K562 (cell line): ENCODE results near the gene GIMAP8. TPM values are rescaled to one million over a fixed set of nuclear protein-coding genes. Genes with fewer than 3 reads are reported as not detected.

Experiments used
- BRCA1 ChIP-seq, 2 experiments: fragments of 450-650 bp in 1 of 2; sonication (generic) in 1 of 2; formaldehyde crosslinking in 1 of 2; IDR thresholded peaks; 2 replicates each; pipeline versions ENCODE4 v1.5.0 to v1.6.1; 2017 to 2020; ENCODE audit warnings: mild to moderate bottlenecking in 1 of 2, missing genetic modification reagents in 1 of 2
- C11orf30 ChIP-seq: fragments of 450-650 bp; IDR thresholded peaks from 2 replicates; pipeline ENCODE4 v1.6.1; 2016; ENCODE audit warnings: low read depth, mild to moderate bottlenecking
- CBX3 ChIP-seq, 2 experiments: IDR thresholded peaks; 1 replicate in 1 of 2; 2 replicates in 1 of 2; pipeline ENCODE4 v1.6.1; 2012; ENCODE audit warnings: inconsistent platforms in 2 of 2, low read length in 2 of 2, borderline replicate concordance in 1 of 2, control low read depth in 1 of 2
- HIVEP1 ChIP-seq: fragments of 250-450 bp; sonication (Bioruptor Pico); IDR thresholded peaks from 2 replicates; pipeline ENCODE4 v1.4.0; 2020; ENCODE audit warnings: mild to moderate bottlenecking
- HNRNPUL1 ChIP-seq: fragments of 200-400 bp; formaldehyde crosslinking; IDR thresholded peaks from 2 replicates; pipeline ENCODE4 v1.6.1; 2017; ENCODE audit warnings: low read length
- MAZ ChIP-seq, 2 experiments: fragments of 450-650 bp in 1 of 2; sonication (generic) in 1 of 2; formaldehyde crosslinking; IDR thresholded peaks in 1 of 2; conservative IDR thresholded peaks in 1 of 2; 2 replicates each; pipeline versions ENCODE4 v1.4.0 to v1.5.0; 2020; ENCODE audit warnings: mild to moderate bottlenecking in 1 of 2, missing genetic modification reagents in 1 of 2
- SMAD2 ChIP-seq: fragments of 150-350 bp; IDR thresholded peaks from 2 replicates; pipeline ENCODE4 v1.6.1; 2014; ENCODE audit warnings: low read depth, mild to moderate bottlenecking, low read length
- ZBTB8A ChIP-seq: fragments of 450-650 bp; IDR thresholded peaks from 2 replicates; pipeline ENCODE4 v1.6.1; 2018; ENCODE audit warnings: mild to moderate bottlenecking, moderate library complexity; ENCODE audit not compliant: partially characterized antibody
- ZNF311 ChIP-seq: fragments of 250-450 bp; sonication (Bioruptor Pico); IDR thresholded peaks from 2 replicates; pipeline ENCODE4 v1.4.0; 2020; ENCODE audit warnings: mild to moderate bottlenecking, moderate library complexity
- polyA plus RNA-seq, 8 experiments: library from polyadenylated mRNA; depleted of rRNA in 4 of 8; stranded (reverse) in 5 of 8; unstranded in 3 of 8; fragments of >200 nt; fragmentation: Nextera tagmentation in 2 of 8; fragmentation: Illumina TruSeq in 1 of 8; extraction: Ambion mirVana in 2 of 8; extraction: Trizol in 1 of 8; gene quantifications; 2 replicates each; pipeline versions ENCODE4 v1.2.1 to v1.2.3, GENCODE V29; 2011 to 2014; ENCODE audit warnings: inconsistent platforms in 1 of 8, missing spikeins in 1 of 8
- total RNA-seq, 7 experiments: library from RNA; depleted of rRNA in 6 of 7; stranded (reverse); fragments of >200 nt in 6 of 7; fragmentation: Illumina TruSeq in 2 of 7; extraction: Trizol in 2 of 7; gene quantifications; 2 replicates each; pipeline versions ENCODE4 v1.2.1 to v1.2.3, GENCODE V29; 2011 to 2021; ENCODE audit warnings: low replicate concordance in 1 of 7
- TF ChIP-seq, protein P1 (sequence below): sonication (generic); formaldehyde crosslinking; IDR thresholded peaks from 2 replicates; pipeline ENCODE4 v1.8.1; 2022; ENCODE audit warnings: missing genetic modification reagents
- TF ChIP-seq, protein P2 (sequence below): fragments of 450-650 bp; formaldehyde crosslinking; IDR thresholded peaks from 2 replicates; pipeline ENCODE4 v1.4.0; 2020; ENCODE audit warnings: mild to moderate bottlenecking, moderate library complexity
- TF ChIP-seq, protein P3 (sequence below): sonication (generic); formaldehyde crosslinking; IDR thresholded peaks from 2 replicates; pipeline ENCODE4 v1.8.0; 2023; ENCODE audit warnings: missing genetic modification reagents, mild to moderate bottlenecking, borderline replicate concordance
- TF ChIP-seq, protein P4 (sequence below): fragments of 250-450 bp; sonication (Bioruptor Pico); IDR thresholded peaks from 2 replicates; pipeline ENCODE4 v1.9.0; 2021; ENCODE audit warnings: mild to moderate bottlenecking

The GIMAP8 gene
- total and polyA plus RNA-seq, 9 of the 15 experiments (the other 6 are each of a cell fraction or from before 2014, with no cell fraction given) = not detected

DNA sequence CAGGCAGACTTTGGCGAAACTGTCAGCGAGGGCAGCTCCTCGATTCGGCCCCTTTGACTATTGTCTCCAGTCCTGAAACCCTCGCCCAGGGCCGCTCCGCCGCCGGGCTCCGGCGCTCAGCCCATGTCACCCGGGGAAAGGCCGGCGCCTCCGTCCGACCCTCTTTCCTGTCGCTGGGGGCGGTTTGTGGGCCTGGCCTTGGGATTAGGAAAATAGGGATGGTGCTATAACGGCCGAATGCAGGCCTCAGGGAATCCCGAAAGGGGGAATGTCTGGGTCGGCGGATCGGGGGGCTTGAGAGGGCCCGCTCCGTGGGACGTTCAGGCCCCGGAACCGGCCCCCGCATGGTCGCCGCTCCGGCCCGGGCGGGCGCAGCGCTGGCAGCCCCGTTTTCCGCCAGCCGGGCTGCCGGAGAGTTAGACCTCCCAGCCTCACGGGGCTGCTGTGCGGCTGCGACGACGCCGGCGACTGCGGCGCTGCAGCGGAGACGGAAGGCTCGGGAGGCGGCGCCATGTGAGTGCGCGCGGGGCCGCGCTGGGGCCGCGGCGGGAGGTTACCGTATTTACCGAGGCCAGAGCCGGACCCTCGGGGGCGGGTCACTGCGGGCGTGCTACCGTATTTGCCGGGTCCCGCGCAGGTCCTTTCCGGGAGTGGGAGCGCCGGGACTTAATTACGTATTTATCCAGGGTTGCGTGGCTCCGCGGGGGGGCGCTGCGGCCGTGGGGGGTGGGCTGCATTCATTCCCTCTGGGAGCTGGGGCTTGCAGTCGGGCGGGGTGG, 45.4 kb upstream of the GIMAP8 start (continued):
- TF ChIP-seq, protein P1, sequence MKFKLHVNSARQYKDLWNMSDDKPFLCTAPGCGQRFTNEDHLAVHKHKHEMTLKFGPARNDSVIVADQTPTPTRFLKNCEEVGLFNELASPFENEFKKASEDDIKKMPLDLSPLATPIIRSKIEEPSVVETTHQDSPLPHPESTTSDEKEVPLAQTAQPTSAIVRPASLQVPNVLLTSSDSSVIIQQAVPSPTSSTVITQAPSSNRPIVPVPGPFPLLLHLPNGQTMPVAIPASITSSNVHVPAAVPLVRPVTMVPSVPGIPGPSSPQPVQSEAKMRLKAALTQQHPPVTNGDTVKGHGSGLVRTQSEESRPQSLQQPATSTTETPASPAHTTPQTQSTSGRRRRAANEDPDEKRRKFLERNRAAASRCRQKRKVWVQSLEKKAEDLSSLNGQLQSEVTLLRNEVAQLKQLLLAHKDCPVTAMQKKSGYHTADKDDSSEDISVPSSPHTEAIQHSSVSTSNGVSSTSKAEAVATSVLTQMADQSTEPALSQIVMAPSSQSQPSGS (CRISPR knock-in tag) = no peak
- TF ChIP-seq CBX3 (IDR thresholded peaks at IDR 0.05; ENCODE audit: borderline replicate concordance in 1 of 2, low read length in 2 of 2) = peak in 1 of 2 experiments; percentile 87; a peak in 2 of 3 replicates
- TF ChIP-seq, protein P2, sequence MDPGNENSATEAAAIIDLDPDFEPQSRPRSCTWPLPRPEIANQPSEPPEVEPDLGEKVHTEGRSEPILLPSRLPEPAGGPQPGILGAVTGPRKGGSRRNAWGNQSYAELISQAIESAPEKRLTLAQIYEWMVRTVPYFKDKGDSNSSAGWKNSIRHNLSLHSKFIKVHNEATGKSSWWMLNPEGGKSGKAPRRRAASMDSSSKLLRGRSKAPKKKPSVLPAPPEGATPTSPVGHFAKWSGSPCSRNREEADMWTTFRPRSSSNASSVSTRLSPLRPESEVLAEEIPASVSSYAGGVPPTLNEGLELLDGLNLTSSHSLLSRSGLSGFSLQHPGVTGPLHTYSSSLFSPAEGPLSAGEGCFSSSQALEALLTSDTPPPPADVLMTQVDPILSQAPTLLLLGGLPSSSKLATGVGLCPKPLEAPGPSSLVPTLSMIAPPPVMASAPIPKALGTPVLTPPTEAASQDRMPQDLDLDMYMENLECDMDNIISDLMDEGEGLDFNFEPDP (CRISPR knock-in tag) = no peak
- TF ChIP-seq C11orf30 = no peak; the same call in 1 of the 2 replicates
- TF ChIP-seq BRCA1 (IDR thresholded peaks at IDR 0.05) = no peak
- TF ChIP-seq BRCA1 (CRISPR knock-in tag; IDR thresholded peaks at IDR 0.05) = no peak; the same call in 1 of the 2 replicates
- no peak for TF ChIP-seq HIVEP1 (CRISPR knock-in tag)
- TF ChIP-seq SMAD2 = 0 out of 2 replicates have a peak, but pooled peaks have one; percentile 22
- no peak for TF ChIP-seq ZBTB8A
- TF ChIP-seq, protein P3, sequence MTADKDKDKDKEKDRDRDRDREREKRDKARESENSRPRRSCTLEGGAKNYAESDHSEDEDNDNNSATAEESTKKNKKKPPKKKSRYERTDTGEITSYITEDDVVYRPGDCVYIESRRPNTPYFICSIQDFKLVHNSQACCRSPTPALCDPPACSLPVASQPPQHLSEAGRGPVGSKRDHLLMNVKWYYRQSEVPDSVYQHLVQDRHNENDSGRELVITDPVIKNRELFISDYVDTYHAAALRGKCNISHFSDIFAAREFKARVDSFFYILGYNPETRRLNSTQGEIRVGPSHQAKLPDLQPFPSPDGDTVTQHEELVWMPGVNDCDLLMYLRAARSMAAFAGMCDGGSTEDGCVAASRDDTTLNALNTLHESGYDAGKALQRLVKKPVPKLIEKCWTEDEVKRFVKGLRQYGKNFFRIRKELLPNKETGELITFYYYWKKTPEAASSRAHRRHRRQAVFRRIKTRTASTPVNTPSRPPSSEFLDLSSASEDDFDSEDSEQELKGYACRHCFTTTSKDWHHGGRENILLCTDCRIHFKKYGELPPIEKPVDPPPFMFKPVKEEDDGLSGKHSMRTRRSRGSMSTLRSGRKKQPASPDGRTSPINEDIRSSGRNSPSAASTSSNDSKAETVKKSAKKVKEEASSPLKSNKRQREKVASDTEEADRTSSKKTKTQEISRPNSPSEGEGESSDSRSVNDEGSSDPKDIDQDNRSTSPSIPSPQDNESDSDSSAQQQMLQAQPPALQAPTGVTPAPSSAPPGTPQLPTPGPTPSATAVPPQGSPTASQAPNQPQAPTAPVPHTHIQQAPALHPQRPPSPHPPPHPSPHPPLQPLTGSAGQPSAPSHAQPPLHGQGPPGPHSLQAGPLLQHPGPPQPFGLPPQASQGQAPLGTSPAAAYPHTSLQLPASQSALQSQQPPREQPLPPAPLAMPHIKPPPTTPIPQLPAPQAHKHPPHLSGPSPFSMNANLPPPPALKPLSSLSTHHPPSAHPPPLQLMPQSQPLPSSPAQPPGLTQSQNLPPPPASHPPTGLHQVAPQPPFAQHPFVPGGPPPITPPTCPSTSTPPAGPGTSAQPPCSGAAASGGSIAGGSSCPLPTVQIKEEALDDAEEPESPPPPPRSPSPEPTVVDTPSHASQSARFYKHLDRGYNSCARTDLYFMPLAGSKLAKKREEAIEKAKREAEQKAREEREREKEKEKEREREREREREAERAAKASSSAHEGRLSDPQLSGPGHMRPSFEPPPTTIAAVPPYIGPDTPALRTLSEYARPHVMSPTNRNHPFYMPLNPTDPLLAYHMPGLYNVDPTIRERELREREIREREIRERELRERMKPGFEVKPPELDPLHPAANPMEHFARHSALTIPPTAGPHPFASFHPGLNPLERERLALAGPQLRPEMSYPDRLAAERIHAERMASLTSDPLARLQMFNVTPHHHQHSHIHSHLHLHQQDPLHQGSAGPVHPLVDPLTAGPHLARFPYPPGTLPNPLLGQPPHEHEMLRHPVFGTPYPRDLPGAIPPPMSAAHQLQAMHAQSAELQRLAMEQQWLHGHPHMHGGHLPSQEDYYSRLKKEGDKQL (CRISPR knock-in tag) = no peak; the same call in 1 of the 2 replicates
- peak; percentile 94 to 96 for TF ChIP-seq MAZ (CRISPR knock-in tag; conservative IDR thresholded peaks at IDR 0.05 in 1 of 2, IDR thresholded peaks at IDR 0.05 in 1 of 2)
- no peak for TF ChIP-seq ZNF311
- TF ChIP-seq, protein P4, sequence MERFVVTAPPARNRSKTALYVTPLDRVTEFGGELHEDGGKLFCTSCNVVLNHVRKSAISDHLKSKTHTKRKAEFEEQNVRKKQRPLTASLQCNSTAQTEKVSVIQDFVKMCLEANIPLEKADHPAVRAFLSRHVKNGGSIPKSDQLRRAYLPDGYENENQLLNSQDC = 0 out of 2 replicates have a peak, but pooled peaks have one; percentile 59
- no peak for TF ChIP-seq HNRNPUL1
